Karpas-422 (cell line): ENCODE measurements around the gene HOXD13. TPM values are rescaled to one million over a fixed set of nuclear protein-coding genes. Genes with fewer than 3 reads are reported as not detected.

Source experiments
- DNase-seq: peaks from one replicate; pipeline ENCODE4 v3.0.0-alpha.2; 2015
- H2AFZ ChIP-seq: fragments of 200-600 bp; sonication (generic); 2 replicates; pipeline ENCODE4 v1.6.1; 2014; ENCODE audit warnings: antibody characterized with exemption, low read length, mixed read lengths
- H3K27ac ChIP-seq: fragments of 200-600 bp; sonication (generic); 2 replicates; pipeline ENCODE4 v1.5.1; 2014; ENCODE audit warnings: mild to moderate bottlenecking, low read length, moderate library complexity
- H3K27me3 ChIP-seq: fragments of 200-600 bp; sonication (generic); 2 replicates; pipeline ENCODE4 v1.6.1; 2014; ENCODE audit warnings: low read length, mixed read lengths
- H3K36me3 ChIP-seq: fragments of 200-600 bp; sonication (generic); 2 replicates; pipeline ENCODE4 v1.6.1; 2014; ENCODE audit warnings: low read length, mixed read lengths; ENCODE audit not compliant: insufficient read depth
- H3K4me1 ChIP-seq: fragments of 200-600 bp; sonication (generic); 2 replicates; pipeline ENCODE4 v1.6.1; 2014; ENCODE audit warnings: mild to moderate bottlenecking, low read length, mixed read lengths
- H3K4me2 ChIP-seq: fragments of 200-600 bp; sonication (generic); 2 replicates; pipeline ENCODE4 v1.6.1; 2014; ENCODE audit warnings: low read length, low read depth, mild to moderate bottlenecking; ENCODE audit not compliant: poor library complexity, severe bottlenecking
- H3K4me3 ChIP-seq: fragments of 200-600 bp; sonication (generic); 2 replicates; pipeline ENCODE4 v1.5.1; 2014; ENCODE audit warnings: mild to moderate bottlenecking, antibody characterized with exemption, low read length, mixed read lengths
- H3K79me2 ChIP-seq: fragments of 200-600 bp; sonication (generic); 2 replicates; pipeline ENCODE4 v1.6.1; 2014; ENCODE audit warnings: mild to moderate bottlenecking, low read length, mixed read lengths
- H3K9ac ChIP-seq: fragments of 200-600 bp; sonication (generic); 2 replicates; pipeline ENCODE4 v1.6.0; 2014; ENCODE audit warnings: low read length
- H3K9me2 ChIP-seq: fragments of 200-600 bp; sonication (generic), shearing (Covaris generic); replicated peaks from 2 replicates; pipeline ENCODE4 v1.6.0; 2014; ENCODE audit warnings: mild to moderate bottlenecking, low read length, moderate library complexity; ENCODE audit not compliant: insufficient read depth
- H3K9me3 ChIP-seq: fragments of 300-700, 200-600 bp; sonication (generic); 2 replicates; pipeline ENCODE4 v1.6.1; 2014; ENCODE audit warnings: low read length, mixed read lengths
- H4K20me1 ChIP-seq: fragments of 200-600 bp; sonication (generic); 2 replicates; pipeline ENCODE4 v1.6.1; 2014; ENCODE audit warnings: mild to moderate bottlenecking, antibody characterized with exemption, low read length, low read depth; ENCODE audit not compliant: insufficient read depth
- total RNA-seq: library from RNA; depleted of rRNA; stranded (reverse); fragments of >200 nt; shearing (Covaris generic); gene quantifications from 2 replicates; pipeline ENCODE4 v1.2.3, GENCODE V29; 2014; ENCODE audit warnings: low replicate concordance

The HOXD13 gene
- total RNA-seq, 1 experiment from 2014 or later: not detected

DNA sequence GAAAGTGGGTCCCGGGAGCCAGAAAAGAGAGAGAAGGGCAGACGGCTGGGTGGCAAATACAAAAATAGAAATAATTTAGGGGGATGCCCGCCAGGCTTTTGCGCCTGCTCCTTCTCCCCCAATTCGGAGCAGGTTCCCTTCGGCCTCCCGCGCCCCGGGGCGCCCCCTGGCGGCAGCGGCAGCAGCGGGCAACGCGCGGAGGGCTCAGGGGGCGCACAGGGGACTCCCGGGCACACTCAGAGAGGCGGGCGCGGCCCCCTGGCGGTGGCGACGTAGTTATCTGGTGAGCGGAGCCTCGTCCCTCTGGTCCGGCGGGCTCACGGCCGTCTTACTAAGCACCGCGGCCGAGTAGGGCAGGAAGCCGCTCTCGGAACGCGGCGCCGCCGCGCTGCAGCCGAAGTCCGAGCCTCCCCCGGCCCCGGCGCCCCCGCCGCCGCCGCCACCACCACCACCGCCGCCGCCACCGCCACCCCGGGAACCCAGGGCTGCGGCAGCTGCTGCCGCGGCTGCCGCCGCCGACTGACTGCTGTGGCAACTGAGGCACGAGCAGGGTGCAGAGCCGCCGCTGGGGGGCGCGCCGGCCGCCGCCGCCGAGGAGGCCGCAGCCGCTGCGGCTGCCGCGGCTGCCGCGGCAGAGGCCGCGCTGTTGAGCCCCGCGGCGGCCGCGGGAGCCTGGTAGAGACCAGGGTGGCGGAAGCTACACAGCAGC lies 12.5 kb upstream of the HOXD13 start:
- Histone ChIP-seq H2AFZ (no peak overlapping the region), H3K4me3 (no peak overlapping the region), H3K27me3 (no peaks in the 10 kb centered on the region), H3K9me3 (no peaks in the 10 kb centered on the region), H3K27ac (no peak overlapping the region), H3K9me2 (no peaks in the 10 kb centered on the region), H3K36me3 (no peaks in the 10 kb centered on the region), H3K9ac (no peak overlapping the region), H3K4me2 (no peak overlapping the region), H3K79me2 (no peaks in the 10 kb centered on the region), H3K4me1 (no peaks in the 10 kb centered on the region), H4K20me1 (no peaks in the 10 kb centered on the region)
- no peak for DNase-seq

DNA sequence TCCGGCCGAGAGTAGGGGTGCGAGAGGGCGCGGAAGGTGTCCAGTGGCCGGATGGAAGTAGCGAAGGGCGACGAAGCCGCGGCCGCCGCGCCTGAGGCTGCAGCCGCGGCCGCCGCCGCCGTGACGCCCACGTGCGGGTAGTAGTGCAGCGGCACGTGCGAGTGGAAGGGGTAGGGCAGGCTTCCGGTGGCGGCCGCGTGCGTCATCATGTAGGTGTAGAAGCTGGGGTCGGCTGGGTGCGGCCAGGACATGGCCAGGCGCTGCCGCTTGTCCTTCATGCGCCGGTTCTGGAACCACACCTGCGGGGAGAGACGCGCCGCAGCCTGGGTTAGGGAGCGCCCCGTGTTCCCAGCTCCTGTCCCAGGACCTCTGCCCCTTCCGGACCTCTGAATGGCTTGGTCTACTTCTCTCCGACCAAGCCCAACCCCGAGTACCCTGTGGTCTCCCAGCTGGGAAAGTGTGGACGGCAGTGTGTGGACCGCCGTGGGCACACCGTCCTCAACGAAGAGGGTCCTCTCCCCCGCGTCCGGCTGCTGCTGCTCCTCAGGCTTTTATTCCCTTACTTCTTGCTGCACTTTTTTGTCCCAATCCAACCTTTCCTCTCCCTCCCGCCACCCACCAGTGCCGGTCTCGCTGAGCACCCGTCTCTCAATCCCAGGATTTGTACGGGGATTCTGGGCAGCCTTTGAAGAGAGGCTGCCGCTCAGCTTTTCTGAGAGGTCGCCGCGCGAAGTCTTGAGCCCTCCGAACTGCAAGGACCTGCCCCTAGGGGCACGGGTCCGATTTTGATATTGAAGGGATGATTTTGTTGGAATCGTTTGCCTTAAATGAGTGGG lies 11.8 kb upstream of the HOXD13 start:
- Histone ChIP-seq H3K4me1 (no peaks in the 10 kb centered on the region), H2AFZ (no peak overlapping the region), H3K36me3 (no peaks in the 10 kb centered on the region), H3K27ac (no peak overlapping the region), H3K79me2 (no peaks in the 10 kb centered on the region), H3K9me2 (no peaks in the 10 kb centered on the region), H4K20me1 (no peaks in the 10 kb centered on the region), H3K4me2 (no peak overlapping the region), H3K27me3 (no peaks in the 10 kb centered on the region), H3K4me3 (no peak overlapping the region), H3K9me3 (no peaks in the 10 kb centered on the region), H3K9ac (no peak overlapping the region)
- no peak for DNase-seq

DNA sequence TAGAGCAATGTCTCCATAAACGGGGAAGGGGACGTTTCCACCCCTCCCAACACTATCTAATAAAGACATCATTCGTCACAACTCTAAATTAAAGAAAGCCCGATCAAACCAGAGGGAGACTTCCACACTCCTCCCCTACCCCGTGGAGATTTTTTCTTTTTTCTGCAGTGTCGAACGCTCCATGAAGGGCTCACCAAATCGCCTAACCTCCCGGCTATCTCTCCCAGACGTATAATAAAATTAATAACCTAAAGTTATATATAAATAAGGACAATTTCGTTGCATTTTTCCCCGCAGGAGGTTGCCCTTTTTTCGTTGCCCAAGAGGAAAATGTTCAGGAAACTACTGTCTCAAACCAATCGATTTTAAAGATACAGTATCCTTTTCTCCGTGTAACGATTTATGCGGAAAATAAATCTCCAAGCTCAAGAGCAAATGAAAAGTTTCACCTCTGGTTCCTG lies 11.1 kb upstream of the HOXD13 start:
- Histone ChIP-seq H3K9ac (no peak overlapping the region), H3K4me3 (no peak overlapping the region), H3K9me3 (no peaks in the 10 kb centered on the region), H3K9me2 (no peaks in the 10 kb centered on the region), H3K27me3 (no peaks in the 10 kb centered on the region), H2AFZ (no peak overlapping the region), H4K20me1 (no peaks in the 10 kb centered on the region), H3K79me2 (no peaks in the 10 kb centered on the region), H3K4me1 (no peaks in the 10 kb centered on the region), H3K4me2 (no peak overlapping the region), H3K27ac (no peak overlapping the region), H3K36me3 (no peaks in the 10 kb centered on the region)
- DNase-seq: no peak

DNA sequence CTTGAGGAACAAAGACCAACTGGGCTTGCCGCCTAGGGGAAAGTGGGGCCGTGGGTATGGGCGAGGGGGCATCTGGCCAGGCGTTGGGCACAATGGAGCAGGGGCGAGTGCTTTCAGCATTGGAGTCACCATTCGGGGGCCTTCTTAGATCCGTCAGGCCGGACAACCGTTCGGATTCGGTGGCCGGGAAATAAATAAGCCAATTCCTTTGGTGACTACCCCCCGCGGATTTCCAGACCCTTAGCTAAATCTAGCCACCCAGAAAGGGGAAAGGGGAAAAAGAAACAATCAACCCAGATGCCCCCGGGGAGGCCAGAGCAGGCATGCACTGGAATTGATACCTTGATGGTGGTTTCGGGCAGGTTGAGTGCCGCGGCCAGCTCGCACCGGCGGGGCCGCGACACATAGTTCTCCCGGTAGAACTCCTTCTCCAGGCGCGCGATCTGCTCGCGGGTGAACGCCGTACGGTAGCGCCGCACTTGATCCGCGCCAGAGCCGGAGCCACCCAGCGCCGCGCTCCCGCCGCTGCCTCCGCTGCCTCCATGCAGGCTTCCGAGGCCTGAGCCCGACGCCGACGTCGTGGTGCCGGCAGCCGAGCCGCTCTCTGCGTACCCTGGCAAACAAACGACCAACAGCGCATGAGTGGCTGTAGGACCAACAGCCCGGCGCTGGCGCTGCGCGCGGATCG lies 10.5 kb upstream of the HOXD13 start:
- H3K9me3 ChIP-seq: no peaks in the 10 kb centered on the region
- H3K4me1 ChIP-seq: no peaks in the 10 kb centered on the region
- no peaks in the 10 kb centered on the region for H3K27me3 ChIP-seq
- H3K4me3 ChIP-seq: no peak overlapping the region
- no peak overlapping the region for H3K27ac ChIP-seq
- H3K9ac ChIP-seq: no peak overlapping the region
- no peak overlapping the region for H3K4me2 ChIP-seq
- H3K79me2 ChIP-seq: no peaks in the 10 kb centered on the region
- no peak for DNase-seq
- H3K9me2 ChIP-seq: no peaks in the 10 kb centered on the region
- H2AFZ ChIP-seq: no peak overlapping the region
- H4K20me1 ChIP-seq: no peaks in the 10 kb centered on the region
- H3K36me3 ChIP-seq: no peaks in the 10 kb centered on the region

DNA sequence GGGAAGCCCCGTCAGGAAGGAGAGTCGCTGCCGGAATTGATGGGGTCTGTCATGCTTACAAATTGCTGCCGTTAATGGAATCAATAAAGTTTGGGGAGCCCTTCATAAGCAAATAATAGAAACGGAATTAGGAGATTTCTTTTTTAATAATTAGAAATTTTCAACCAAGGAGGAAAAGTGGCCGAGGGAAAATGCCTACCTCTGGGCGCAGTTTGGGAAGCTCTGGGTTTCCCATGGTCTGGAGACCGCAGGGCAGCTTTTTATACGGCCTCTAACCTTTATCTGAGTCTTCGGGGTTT lies 10.0 kb upstream of the HOXD13 start:
- H3K9ac ChIP-seq: no peak overlapping the region
- no peaks in the 10 kb centered on the region for H3K36me3 ChIP-seq
- H4K20me1 ChIP-seq: no peaks in the 10 kb centered on the region
- no peak overlapping the region for H3K4me2 ChIP-seq
- no peaks in the 10 kb centered on the region for H3K9me2 ChIP-seq
- H3K9me3 ChIP-seq: no peaks in the 10 kb centered on the region
- H3K27ac ChIP-seq: no peak overlapping the region
- H3K79me2 ChIP-seq: no peaks in the 10 kb centered on the region
- H3K27me3 ChIP-seq: no peaks in the 10 kb centered on the region
- H3K4me1 ChIP-seq: no peaks in the 10 kb centered on the region
- no peak overlapping the region for H3K4me3 ChIP-seq
- no peak overlapping the region for H2AFZ ChIP-seq
- DNase-seq: no peak

DNA sequence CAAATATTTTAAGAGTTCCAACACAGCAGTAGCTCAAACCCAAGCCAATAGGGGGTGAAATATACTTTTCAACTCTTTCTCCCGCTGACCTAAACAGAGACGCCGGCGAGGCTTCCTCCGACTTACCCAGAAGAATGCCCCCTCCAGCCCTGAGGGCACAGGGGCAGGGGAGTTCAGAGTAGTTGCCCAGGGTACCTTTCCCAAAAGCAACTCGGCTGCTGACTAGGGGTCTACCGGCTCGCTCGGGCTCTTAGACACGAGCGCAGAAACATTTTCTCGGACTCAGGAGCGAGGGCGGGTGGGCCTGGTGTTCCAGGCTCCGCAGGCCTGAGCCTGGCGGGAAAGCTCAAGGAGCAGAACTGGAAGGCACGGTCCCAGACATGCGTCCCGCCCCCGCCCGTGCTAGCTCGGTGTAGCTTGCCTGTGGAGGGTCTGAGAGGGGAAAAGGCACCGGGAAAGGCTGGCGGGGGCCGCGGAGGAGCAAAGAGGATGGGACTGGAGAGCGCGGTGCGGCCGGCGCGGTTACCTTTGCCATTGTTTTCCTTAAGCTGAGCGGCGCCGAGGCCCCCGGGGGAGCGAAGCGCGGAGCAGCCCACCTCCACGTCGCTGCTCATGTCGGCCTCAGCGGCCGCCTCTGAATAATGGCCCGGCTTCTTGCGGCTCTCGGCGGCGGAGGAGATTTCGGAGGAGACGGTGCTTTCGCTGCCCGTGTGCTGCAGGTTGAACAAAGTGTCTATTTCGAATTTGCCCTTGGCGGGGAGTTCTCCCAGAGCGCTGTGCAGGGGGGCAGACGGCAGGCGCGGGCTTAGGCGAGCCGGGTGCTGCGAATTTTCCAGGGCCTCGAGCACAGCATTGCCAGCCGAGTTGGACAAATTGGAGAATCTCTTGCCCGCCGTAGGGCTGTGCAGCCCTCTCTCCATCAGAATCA lies 9.4 kb upstream of the HOXD13 start:
- Histone ChIP-seq H3K9me3 (no peaks in the 10 kb centered on the region), H3K36me3 (no peaks in the 10 kb centered on the region), H3K4me3 (no peak overlapping the region), H2AFZ (no peak overlapping the region), H3K27me3 (no peaks in the 10 kb centered on the region), H3K4me2 (no peak overlapping the region), H3K9ac (no peak overlapping the region), H3K9me2 (no peaks in the 10 kb centered on the region), H3K79me2 (no peaks in the 10 kb centered on the region), H3K27ac (no peak overlapping the region), H3K4me1 (no peaks in the 10 kb centered on the region), H4K20me1 (no peaks in the 10 kb centered on the region)
- no peak for DNase-seq

DNA sequence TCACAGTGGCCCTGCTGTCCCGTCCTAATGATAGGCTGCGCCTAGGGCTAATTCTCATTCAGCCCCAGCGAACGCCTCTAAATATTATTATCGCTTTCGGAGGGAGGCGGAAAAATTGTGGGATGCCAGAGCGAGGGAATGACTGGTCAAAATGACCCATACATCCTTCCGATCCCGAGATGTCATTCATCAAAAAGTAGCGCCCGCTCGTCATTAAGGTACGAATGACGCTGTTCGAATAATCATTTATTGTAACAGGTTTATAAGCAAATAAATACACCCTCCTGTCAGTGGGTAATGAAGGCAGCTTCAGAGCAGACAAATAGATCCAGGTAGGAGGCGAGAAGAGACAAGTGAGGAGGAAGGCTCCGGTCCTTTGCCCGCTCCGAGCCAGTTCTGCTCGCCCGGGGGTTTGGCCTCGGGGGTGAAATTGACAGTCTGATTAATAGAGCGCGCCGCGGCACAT lies 8.7 kb upstream of the HOXD13 start, which contains the start of gene EVX2:
Gene EVX2, minus strand, starts transcription at position 167 of the 466 bp plus-strand sequence. CDS start 186 bp downstream, outside the sequence.
- Histone ChIP-seq H3K27me3 (no peaks in the 10 kb centered on the region), H3K9me3 (no peaks in the 10 kb centered on the region), H3K9ac (no peak within 1 kb of the TSS), H3K4me1 (no peaks in the 10 kb centered on the region), H4K20me1 (no peaks in the 10 kb centered on the region), H3K9me2 (no peaks in the 10 kb centered on the region), H3K4me2 (no peak within 1 kb of the TSS), H3K4me3 (no peak within 1 kb of the TSS), H2AFZ (no peak within 1 kb of the TSS), H3K27ac (no peak within 1 kb of the TSS), H3K79me2 (no peaks in the 10 kb centered on the region), H3K36me3 (no peaks in the 10 kb centered on the region)
- DNase-seq: no peak
